ENCODE data around the gene MAST4.

The MAST4 gene

GRCh38 chr5:67032921-67033664 lies 436.9 kb downstream of the MAST4 start:
- TF ChIP-seq CTCF (conservative IDR thresholded peaks at IDR 0.05; ENCODE audit: control insufficient read depth, insufficient read depth, low read depth, low read length) = no peak
- H3K4me3 ChIP-seq (ENCODE audit: control insufficient read depth, low read depth, low read length) = no peak overlapping the region
- DNase-seq (ENCODE audit: low read depth) = peak; percentile 68

- peak; percentile 46 for DNase-seq (ENCODE audit: low read depth)
Observed at GRCh38 chr5:67033880-67034651, 437.9 kb downstream of the MAST4 start.

GRCh38 chr5:67035098-67035740 lies 439.0 kb downstream of the MAST4 start:
- no peak for DNase-seq (ENCODE audit: low read depth)
- no peak overlapping the region for H3K4me3 ChIP-seq (ENCODE audit: control insufficient read depth, low read depth, low read length)
- TF ChIP-seq CTCF (conservative IDR thresholded peaks at IDR 0.05; ENCODE audit: control insufficient read depth, insufficient read depth, low read depth, low read length) = no peak

More at GRCh38 chr5:67033880-67034651, 437.9 kb downstream of the MAST4 start:
- TF ChIP-seq CTCF (conservative IDR thresholded peaks at IDR 0.05; ENCODE audit: control insufficient read depth, insufficient read depth, low read depth, low read length) = no peak
- H3K4me3 ChIP-seq (ENCODE audit: control insufficient read depth, low read depth, low read length) = no peak overlapping the region

- TF ChIP-seq CTCF (conservative IDR thresholded peaks at IDR 0.05; ENCODE audit: control insufficient read depth, insufficient read depth, low read depth, low read length) = no peak
- peak; percentile 36 for DNase-seq (ENCODE audit: low read depth)
- no peak overlapping the region for H3K4me3 ChIP-seq (ENCODE audit: control insufficient read depth, low read depth, low read length)
Observed at GRCh38 chr5:67037171-67037570, 441.0 kb downstream of the MAST4 start.

- TF ChIP-seq CTCF (conservative IDR thresholded peaks at IDR 0.05; ENCODE audit: control insufficient read depth, insufficient read depth, low read depth, low read length) = no peak
- H3K4me3 ChIP-seq (ENCODE audit: control insufficient read depth, low read depth, low read length) = no peak overlapping the region
Observed at GRCh38 chr5:67038817-67039603, 442.8 kb downstream of the MAST4 start.

More at GRCh38 chr5:67038817-67039603, 442.8 kb downstream of the MAST4 start:
- peak; percentile 76 for DNase-seq (ENCODE audit: low read depth)
